GM19455 (cell line): Measurements from ENCODE around the gene FRMD3.

Experiments
- ATAC-seq: cut with Tn5 transposase; IDR thresholded peaks from one replicate; pipeline ENCODE4 v1.9.1; 2021; ENCODE audit not compliant: unreplicated experiment

The FRMD3 gene

GRCh38 chr9:83242066-83242465, 296.1 kb downstream of the FRMD3 start:
- no peak for ATAC-seq

GRCh38 chr9:83240671-83241070, 297.5 kb downstream of the FRMD3 start:
- no peak for ATAC-seq

GRCh38 chr9:83239747-83240146, 298.5 kb downstream of the FRMD3 start:
- no peak for ATAC-seq

GRCh38 chr9:83238871-83239640, 299.1 kb downstream of the FRMD3 start:
- ATAC-seq = no peak

- no peak for ATAC-seq
These were observed 302.0 kb downstream of the FRMD3 start for GRCh38 chr9:83236029-83236696.

- ATAC-seq = no peak
These were observed 302.7 kb downstream of the FRMD3 start for GRCh38 chr9:83235526-83235925.

- ATAC-seq = no peak
These were observed 303.7 kb downstream of the FRMD3 start for GRCh38 chr9:83234541-83234940.

GRCh38 chr9:83233647-83234046, 304.6 kb downstream of the FRMD3 start:
- ATAC-seq = no peak

GRCh38 chr9:83231039-83231438, 307.2 kb downstream of the FRMD3 start:
- no peak for ATAC-seq

- ATAC-seq = peak; percentile 96
These were observed 317.5 kb downstream of the FRMD3 start for GRCh38 chr9:83220730-83221129.

- ATAC-seq = no peak
These were observed 318.2 kb downstream of the FRMD3 start for GRCh38 chr9:83219924-83220438.

GRCh38 chr9:83219154-83219923, 318.9 kb downstream of the FRMD3 start:
- no peak for ATAC-seq

GRCh38 chr9:83218411-83219090, 319.6 kb downstream of the FRMD3 start:
- no peak for ATAC-seq

- no peak for ATAC-seq
These were observed 328.9 kb downstream of the FRMD3 start for GRCh38 chr9:83209188-83209731.

GRCh38 chr9:83208065-83208850, 329.9 kb downstream of the FRMD3 start:
- ATAC-seq = no peak

- no peak for ATAC-seq
These were observed 334.2 kb downstream of the FRMD3 start for GRCh38 chr9:83204047-83204446.

GRCh38 chr9:83200531-83200930, 337.7 kb downstream of the FRMD3 start:
- ATAC-seq = no peak

GRCh38 chr9:83199832-83200231, 338.4 kb downstream of the FRMD3 start:
- no peak for ATAC-seq

GRCh38 chr9:83199240-83199639, 339.0 kb downstream of the FRMD3 start:
- ATAC-seq = no peak

GRCh38 chr9:83198371-83198770, 339.8 kb downstream of the FRMD3 start:
- no peak for ATAC-seq
